ENCODE data around the gene KDM6A. TPM values are rescaled to one million over a fixed set of nuclear protein-coding genes. Genes with fewer than 3 reads are reported as not detected.
"Not testable (repeated sequence)": the region's sequence is repeated elsewhere in the genome, so short reads cannot be mapped to it uniquely, and the experiment has no call there.

Gene KDM6A
- total RNA-seq, 2 donors from 2014 or later = 20.8 to 30.7 TPM

DNA sequence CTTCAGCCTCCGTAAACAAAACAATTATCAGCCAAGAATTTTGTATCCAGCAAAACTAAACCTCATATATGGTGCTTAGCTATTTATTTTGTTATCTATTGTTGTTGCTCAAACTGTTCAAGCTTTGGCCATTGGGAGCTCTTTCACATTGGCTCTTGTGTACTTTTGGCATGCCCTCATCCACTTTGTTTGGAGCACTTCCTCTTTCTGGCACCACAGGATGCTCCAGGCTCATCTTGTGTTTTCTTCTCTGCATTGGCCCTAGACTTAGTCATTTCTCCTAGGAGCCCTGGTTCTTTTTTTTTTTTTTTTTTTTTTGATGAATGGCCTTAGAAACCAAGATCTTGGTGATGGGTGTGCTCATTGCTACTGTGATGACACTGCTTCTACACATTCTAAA lies 253.2 kb downstream of the KDM6A start:
- Histone ChIP-seq H3K9me3 (no peaks in the 10 kb centered on the region), H3K27ac (no peak overlapping the region), H3K27me3 (no peaks in the 10 kb centered on the region), H3K4me3 (no peak overlapping the region), H3K4me1 (no peaks in the 10 kb centered on the region), H3K36me3 (replicated peaks in 1 of 2; ENCODE audit: insufficient read depth in 1 of 2, low read depth in 2 of 2) (no peaks in the 10 kb centered on the region)
- intact Hi-C loops (cut with DNase I) = no loop called here
- 94 to 100% methylated on average over 1 of the region's 1 CpG for WGBS, 2 donors
- no peak for TF ChIP-seq POLR2A (IDR thresholded peaks at IDR 0.05)
- TF ChIP-seq, protein P1, sequence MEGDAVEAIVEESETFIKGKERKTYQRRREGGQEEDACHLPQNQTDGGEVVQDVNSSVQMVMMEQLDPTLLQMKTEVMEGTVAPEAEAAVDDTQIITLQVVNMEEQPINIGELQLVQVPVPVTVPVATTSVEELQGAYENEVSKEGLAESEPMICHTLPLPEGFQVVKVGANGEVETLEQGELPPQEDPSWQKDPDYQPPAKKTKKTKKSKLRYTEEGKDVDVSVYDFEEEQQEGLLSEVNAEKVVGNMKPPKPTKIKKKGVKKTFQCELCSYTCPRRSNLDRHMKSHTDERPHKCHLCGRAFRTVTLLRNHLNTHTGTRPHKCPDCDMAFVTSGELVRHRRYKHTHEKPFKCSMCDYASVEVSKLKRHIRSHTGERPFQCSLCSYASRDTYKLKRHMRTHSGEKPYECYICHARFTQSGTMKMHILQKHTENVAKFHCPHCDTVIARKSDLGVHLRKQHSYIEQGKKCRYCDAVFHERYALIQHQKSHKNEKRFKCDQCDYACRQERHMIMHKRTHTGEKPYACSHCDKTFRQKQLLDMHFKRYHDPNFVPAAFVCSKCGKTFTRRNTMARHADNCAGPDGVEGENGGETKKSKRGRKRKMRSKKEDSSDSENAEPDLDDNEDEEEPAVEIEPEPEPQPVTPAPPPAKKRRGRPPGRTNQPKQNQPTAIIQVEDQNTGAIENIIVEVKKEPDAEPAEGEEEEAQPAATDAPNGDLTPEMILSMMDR (IDR thresholded peaks at IDR 0.05) = no peak
- ATAC-seq = no peak
- DNase-seq = no peak

- no peaks in the 10 kb centered on the region for H3K36me3 ChIP-seq (replicated peaks in 1 of 2; ENCODE audit: insufficient read depth in 1 of 2, low read depth in 2 of 2)
- H3K4me1 ChIP-seq = no peaks in the 10 kb centered on the region
- 72 to 76% methylated on average over 3 to 4 of the region's 4 CpGs for WGBS, 2 donors
- no peaks in the 10 kb centered on the region for H3K27me3 ChIP-seq
- no peak overlapping the region for H3K4me3 ChIP-seq
- intact Hi-C loops (cut with DNase I) = no loop called here
- TF ChIP-seq POLR2A (IDR thresholded peaks at IDR 0.05) = no peak
- TF ChIP-seq, protein P1 (IDR thresholded peaks at IDR 0.05) = no peak
- no peaks in the 10 kb centered on the region for H3K9me3 ChIP-seq
- DNase-seq = no peak
- no peak overlapping the region for H3K27ac ChIP-seq
- no peak for ATAC-seq
These were observed 256.0 kb downstream of the KDM6A start for GRCh38 chrX:45128896-45129454.

DNA sequence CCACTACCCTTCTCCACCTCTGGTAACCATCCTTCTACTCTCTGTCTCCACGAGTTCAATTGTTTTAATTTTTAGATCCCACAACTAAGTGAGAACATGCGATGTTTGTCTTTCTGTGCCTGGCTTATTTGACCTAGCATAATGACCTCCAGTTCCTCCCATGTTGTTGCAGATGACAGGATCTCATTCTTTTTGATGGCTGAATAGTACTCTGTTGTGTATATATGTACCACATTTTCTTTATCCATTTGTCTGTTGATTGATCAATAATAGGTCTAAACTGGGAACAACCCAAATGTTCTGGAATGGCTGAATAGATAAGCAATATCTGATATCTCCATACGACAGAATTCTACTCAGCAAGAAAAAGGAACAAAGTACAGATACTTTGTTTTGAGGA lies 260.5 kb downstream of the KDM6A start:
- Histone ChIP-seq H3K36me3 (replicated peaks in 1 of 2; ENCODE audit: insufficient read depth in 1 of 2, low read depth in 2 of 2) (no peaks in the 10 kb centered on the region), H3K9me3 (no peaks in the 10 kb centered on the region), H3K4me3 (no peak overlapping the region), H3K4me1 (no peaks in the 10 kb centered on the region), H3K27ac (no peak overlapping the region), H3K27me3 (no peaks in the 10 kb centered on the region)
- no peak for ATAC-seq
- intact Hi-C loops (cut with DNase I) = no loop called here
- WGBS, 2 donors = 60 to 75% methylated on average over 3 of the region's 3 CpGs
- DNase-seq = no peak
- TF ChIP-seq, protein P1 (IDR thresholded peaks at IDR 0.05) = no peak
- TF ChIP-seq POLR2A (IDR thresholded peaks at IDR 0.05) = no peak

DNA sequence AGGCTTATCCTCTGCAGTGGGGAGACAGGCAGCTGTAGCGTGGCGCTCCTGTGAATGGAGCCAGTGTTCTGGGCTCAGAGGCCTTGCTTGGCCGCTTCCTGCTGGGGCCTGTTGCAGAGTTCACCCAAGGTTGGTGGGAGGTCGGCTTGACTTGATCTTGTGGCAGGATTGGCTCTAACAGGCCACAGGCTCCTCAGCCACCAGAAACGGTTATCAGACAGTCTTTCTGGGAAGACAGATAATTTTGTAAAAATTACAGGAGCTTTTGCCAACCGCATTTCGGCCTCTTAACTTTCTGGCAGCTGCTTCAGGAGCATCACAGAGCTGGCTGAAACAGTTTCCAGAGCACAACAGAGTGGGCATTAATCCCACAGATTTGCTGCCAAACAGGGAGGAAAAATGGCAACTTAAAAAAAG lies 261.3 kb downstream of the KDM6A start:
- WGBS, 2 donors = 78 to 79% methylated on average over 2 to 7 of the region's 7 CpGs
- no peaks in the 10 kb centered on the region for H3K4me1 ChIP-seq
- no peak for ATAC-seq

DNA sequence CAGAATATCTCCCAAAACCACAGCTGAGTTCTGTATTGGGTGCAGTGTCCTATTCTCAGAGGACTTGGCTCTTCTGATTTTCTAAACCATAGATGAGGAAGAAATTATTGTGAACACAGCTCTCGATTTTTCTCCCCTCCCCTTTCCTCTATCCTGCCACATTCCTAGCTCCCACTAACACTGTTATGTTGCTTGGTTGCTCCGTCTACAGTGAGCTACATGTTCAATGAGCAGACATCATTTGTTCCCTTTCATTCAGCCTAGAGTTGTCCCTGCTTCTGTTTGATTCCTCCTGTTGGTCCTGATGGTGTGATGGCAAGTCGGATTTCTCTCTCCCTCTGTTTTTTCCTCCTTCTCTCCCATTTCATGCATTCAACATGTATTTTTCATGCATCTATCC lies 261.8 kb downstream of the KDM6A start:
- no peak for ATAC-seq
- Histone ChIP-seq H3K4me1 (no peaks in the 10 kb centered on the region), H3K4me3 (no peak overlapping the region), H3K36me3 (replicated peaks in 1 of 2; ENCODE audit: insufficient read depth in 1 of 2, low read depth in 2 of 2) (no peaks in the 10 kb centered on the region), H3K27ac (no peak overlapping the region), H3K9me3 (no peaks in the 10 kb centered on the region), H3K27me3 (no peaks in the 10 kb centered on the region)
- TF ChIP-seq POLR2A (IDR thresholded peaks at IDR 0.05) = no peak
- TF ChIP-seq, protein P1 (IDR thresholded peaks at IDR 0.05) = no peak
- DNase-seq = no peak
- intact Hi-C loops (cut with DNase I) = no loop called here
- 75 to 77% methylated on average over 3 of the region's 3 CpGs for WGBS, 2 donors

More for the DNA sequence above, 261.3 kb downstream of the KDM6A start:
- Histone ChIP-seq H3K27me3 (no peaks in the 10 kb centered on the region), H3K4me3 (no peak overlapping the region), H3K36me3 (replicated peaks in 1 of 2; ENCODE audit: insufficient read depth in 1 of 2, low read depth in 2 of 2) (no peaks in the 10 kb centered on the region), H3K27ac (no peak overlapping the region), H3K9me3 (no peaks in the 10 kb centered on the region)
- intact Hi-C loops (cut with DNase I) = no loop called here
- DNase-seq = no peak
- TF ChIP-seq, protein P1 (IDR thresholded peaks at IDR 0.05) = no peak
- TF ChIP-seq POLR2A (IDR thresholded peaks at IDR 0.05) = no peak

GRCh38 chrX:45135391-45136075 lies 262.5 kb downstream of the KDM6A start:
- H3K27me3 ChIP-seq; ATAC-seq; intact Hi-C loops (cut with DNase I); H3K36me3 ChIP-seq (replicated peaks in 1 of 2; ENCODE audit: insufficient read depth in 1 of 2, low read depth in 2 of 2); H3K4me3 ChIP-seq; H3K27ac ChIP-seq; H3K9me3 ChIP-seq; H3K4me1 ChIP-seq; DNase-seq: not testable (repeated sequence)
- WGBS, 2 donors = 89 to 91% methylated on average over 4 of the region's 4 CpGs

Measured in body of pancreas (tissue), 4 donors.